Subcutaneous adipose tissue (tissue), 4 donors: Measurements from ENCODE around the gene LY6G5C. TPM values are rescaled to one million over a fixed set of nuclear protein-coding genes. Genes with fewer than 3 reads are reported as not detected.

ENCODE experiments used
- total RNA-seq, 4 donors: library from RNA; depleted of rRNA; stranded (reverse); fragments of >200 nt; gene quantifications; one replicate each; pipeline ENCODE4 v1.1.0, GENCODE V29; 2016
- TF ChIP-seq, protein P1 (sequence below): fragments of 450-650 bp; IDR thresholded peaks from one replicate; pipeline ENCODE4 v1.5.1; 2016; ENCODE audit warnings: low read depth, mild to moderate bottlenecking, control low read depth, antibody characterized with exemption, moderate library complexity

Gene LY6G5C
- total RNA-seq, 4 donors from 2014 or later: 1.4 to 1.5 TPM; not detected in 2

GRCh38 chr6:31692353-31692752 lies 11.5 kb upstream of the LY6G5C start:
- TF ChIP-seq, protein P1, sequence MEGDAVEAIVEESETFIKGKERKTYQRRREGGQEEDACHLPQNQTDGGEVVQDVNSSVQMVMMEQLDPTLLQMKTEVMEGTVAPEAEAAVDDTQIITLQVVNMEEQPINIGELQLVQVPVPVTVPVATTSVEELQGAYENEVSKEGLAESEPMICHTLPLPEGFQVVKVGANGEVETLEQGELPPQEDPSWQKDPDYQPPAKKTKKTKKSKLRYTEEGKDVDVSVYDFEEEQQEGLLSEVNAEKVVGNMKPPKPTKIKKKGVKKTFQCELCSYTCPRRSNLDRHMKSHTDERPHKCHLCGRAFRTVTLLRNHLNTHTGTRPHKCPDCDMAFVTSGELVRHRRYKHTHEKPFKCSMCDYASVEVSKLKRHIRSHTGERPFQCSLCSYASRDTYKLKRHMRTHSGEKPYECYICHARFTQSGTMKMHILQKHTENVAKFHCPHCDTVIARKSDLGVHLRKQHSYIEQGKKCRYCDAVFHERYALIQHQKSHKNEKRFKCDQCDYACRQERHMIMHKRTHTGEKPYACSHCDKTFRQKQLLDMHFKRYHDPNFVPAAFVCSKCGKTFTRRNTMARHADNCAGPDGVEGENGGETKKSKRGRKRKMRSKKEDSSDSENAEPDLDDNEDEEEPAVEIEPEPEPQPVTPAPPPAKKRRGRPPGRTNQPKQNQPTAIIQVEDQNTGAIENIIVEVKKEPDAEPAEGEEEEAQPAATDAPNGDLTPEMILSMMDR: no peak

DNA sequence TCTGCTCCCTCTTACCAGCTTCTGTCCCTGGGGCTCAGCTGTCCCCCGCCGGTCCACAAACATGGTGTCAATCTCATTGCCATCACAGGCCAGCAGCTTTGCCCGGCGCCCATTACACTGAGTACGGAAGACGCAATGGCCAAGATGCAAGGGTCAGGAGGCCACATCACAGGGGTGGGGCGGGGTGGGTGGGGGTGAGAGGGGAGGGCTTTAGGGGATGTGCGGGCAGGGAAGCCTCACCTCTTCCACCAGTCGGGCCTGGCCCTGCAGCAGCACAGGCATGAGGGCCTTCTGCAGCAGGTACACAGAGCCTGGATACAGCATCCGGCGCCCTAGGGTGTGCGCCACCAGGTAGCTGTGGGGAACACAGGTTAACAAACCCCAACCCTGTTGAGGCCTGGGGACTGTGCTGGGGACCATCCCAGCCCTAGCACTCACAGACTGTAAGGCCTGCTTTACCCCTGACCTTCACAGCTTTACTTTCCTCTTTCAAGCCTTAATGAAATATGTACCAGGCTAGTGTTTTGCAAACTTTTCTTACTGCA lies 10.8 kb upstream of the LY6G5C start:
- TF ChIP-seq, protein P1: no peak

- TF ChIP-seq, protein P1: no peak
These were observed 10.2 kb upstream of the LY6G5C start for GRCh38 chr6:31691078-31691463.

GRCh38 chr6:31690231-31691077 lies 9.6 kb upstream of the LY6G5C start:
- TF ChIP-seq, protein P1: no peak

DNA sequence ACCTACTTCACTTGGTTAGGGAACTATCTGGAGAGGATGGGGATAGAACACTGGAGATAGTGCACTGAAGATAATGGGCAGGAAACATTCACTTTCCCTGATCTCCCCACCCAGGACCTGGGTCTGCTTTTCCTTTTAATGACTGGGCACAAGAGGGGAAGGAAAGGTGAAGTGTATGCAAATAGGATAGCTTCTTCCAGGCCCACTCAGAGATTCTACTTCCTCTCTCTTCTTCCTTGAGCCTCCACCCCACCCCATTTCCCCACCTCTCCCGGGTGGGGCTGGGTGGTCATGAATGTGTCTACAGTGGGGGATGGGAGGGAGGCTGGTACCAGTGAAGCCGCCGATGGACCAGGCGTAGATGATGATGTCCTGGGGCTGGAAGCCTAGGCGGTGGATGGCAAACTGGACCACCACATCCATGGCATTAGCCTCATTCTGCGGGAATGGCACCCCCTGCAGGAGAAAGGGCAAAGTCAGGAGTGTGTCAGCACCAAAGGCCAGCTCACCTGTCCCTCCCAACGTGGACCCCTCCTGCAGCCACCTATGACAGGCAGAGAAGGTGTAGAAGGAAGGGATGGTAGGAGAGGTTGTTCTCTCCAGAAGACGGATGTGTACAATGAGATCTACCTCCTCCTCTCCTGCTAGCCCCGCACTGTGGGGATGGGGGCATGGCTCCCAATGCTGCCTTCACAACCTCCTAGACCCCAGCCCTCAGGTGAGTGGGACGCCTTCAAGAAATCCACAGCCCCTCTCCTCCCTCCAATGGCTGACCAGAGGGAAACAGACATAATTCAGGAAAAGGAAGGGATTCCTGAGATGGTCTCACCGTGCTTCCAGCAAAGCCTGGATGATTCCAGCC lies 8.6 kb upstream of the LY6G5C start:
- TF ChIP-seq, protein P1: no peak

GRCh38 chr6:31687860-31688693 lies 7.2 kb upstream of the LY6G5C start:
- TF ChIP-seq, protein P1: no peak
